Left lung (tissue), 10 donors: Measurements from ENCODE around the gene GPX7. TPM values are rescaled to one million over a fixed set of nuclear protein-coding genes. Genes with fewer than 3 reads are reported as not detected.

ENCODE experiments used
- ATAC-seq: fragments of 200-7000 bp; cut with Tn5 transposase; one replicate; pipeline ENCODE4 v1.9.1; 2020; ENCODE audit warnings: moderate library complexity
- DNase-seq, 4 donors: peaks; one replicate each; pipeline ENCODE4 v3.0.0-alpha.2; 2013 to 2020
- H3K27ac ChIP-seq, 2 donors: fragments of 200-600 bp; sonication (generic) in 1 of 2; one replicate each; pipeline versions ENCODE4 v1.5.0 to v1.8.0; 2020 to 2021
- H3K27me3 ChIP-seq, 2 donors: fragments of 200-600 bp; sonication (generic) in 1 of 2; one replicate each; pipeline versions ENCODE4 v1.5.0 to v1.8.0; 2020 to 2021
- H3K36me3 ChIP-seq, 2 donors: fragments of 200-600 bp; sonication (generic) in 1 of 2; one replicate each; pipeline versions ENCODE4 v1.5.0 to v1.8.0; 2020 to 2021
- H3K4me1 ChIP-seq, 2 donors: fragments of 200-600 bp; one replicate each; pipeline ENCODE4 v1.8.0; 2021
- H3K4me3 ChIP-seq, 2 donors: fragments of 200-600 bp; sonication (generic) in 1 of 2; one replicate each; pipeline versions ENCODE4 v1.5.0 to v1.8.0; 2020 to 2021; ENCODE audit warnings: mild to moderate bottlenecking in 1 of 2
- H3K9me3 ChIP-seq, 2 donors: fragments of 200-600 bp; sonication (generic) in 1 of 2; one replicate each; pipeline versions ENCODE4 v1.5.0 to v1.8.0; 2020 to 2021
- intact Hi-C, 2 donors: fragments of 100-400 bp; cut with DNase I; formaldehyde crosslinking; loops; one replicate each; pipeline versions ENCODE4 v1.11.2 to v1.14.2; 2022
- polyA plus RNA-seq, 6 donors: library from polyadenylated mRNA; unstranded; fragments of 120-200 nt; gene quantifications; one replicate each; pipeline ENCODE4 v1.2.1, GENCODE V29; 2013; ENCODE audit not compliant: insufficient read length in 6 of 6
- total RNA-seq, 2 donors: library from RNA; stranded (reverse); fragmentation: NEBNext Ultra II Directional; extraction: Animal tissue kit (Norgen Biotek cat#: 25700); gene quantifications; one replicate each; pipeline ENCODE4 v1.2.1, GENCODE V29; 2021
- TF ChIP-seq, protein P1 (sequence below), 2 donors: fragments of 200-600 bp; sonication (generic) in 1 of 2; IDR thresholded peaks; one replicate each; pipeline versions ENCODE4 v1.5.0 to v1.8.0; 2021; ENCODE audit warnings: antibody characterized with exemption in 2 of 2
- donor health status: DM: no; HTN: yes; CAD: no.
- donor health status: DM: no; HTN: no; CAD: no.

The GPX7 gene
- total and polyA plus RNA-seq, 8 donors = 12.6 to 89.4 (median 75.4) TPM

DNA sequence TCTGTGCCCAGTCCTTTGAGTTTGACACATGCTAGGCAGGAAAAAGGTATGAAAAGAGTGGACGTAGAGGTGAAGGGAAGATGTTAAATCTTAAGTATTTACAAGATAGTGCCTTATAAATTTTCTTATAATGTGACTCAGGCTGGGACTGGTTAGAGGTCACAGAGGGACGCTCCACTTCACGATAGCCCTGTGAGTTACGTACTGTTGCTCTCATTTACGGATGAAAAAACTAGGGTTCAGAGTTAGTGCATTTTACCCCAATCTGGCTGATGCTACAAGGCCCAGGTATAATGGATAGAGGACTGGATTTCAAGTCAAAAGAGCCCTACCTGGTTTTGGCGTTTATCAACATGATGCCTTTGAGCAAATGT lies 47.9 kb upstream of the GPX7 start:
- intact Hi-C loops = no loop called here
- H3K27ac ChIP-seq = no peak overlapping the region
- no peaks in the 10 kb centered on the region for H3K9me3 ChIP-seq
- TF ChIP-seq, protein P1, sequence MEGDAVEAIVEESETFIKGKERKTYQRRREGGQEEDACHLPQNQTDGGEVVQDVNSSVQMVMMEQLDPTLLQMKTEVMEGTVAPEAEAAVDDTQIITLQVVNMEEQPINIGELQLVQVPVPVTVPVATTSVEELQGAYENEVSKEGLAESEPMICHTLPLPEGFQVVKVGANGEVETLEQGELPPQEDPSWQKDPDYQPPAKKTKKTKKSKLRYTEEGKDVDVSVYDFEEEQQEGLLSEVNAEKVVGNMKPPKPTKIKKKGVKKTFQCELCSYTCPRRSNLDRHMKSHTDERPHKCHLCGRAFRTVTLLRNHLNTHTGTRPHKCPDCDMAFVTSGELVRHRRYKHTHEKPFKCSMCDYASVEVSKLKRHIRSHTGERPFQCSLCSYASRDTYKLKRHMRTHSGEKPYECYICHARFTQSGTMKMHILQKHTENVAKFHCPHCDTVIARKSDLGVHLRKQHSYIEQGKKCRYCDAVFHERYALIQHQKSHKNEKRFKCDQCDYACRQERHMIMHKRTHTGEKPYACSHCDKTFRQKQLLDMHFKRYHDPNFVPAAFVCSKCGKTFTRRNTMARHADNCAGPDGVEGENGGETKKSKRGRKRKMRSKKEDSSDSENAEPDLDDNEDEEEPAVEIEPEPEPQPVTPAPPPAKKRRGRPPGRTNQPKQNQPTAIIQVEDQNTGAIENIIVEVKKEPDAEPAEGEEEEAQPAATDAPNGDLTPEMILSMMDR (IDR thresholded peaks at IDR 0.05) = no peak
- H3K36me3 ChIP-seq = no peaks in the 10 kb centered on the region
- no peak for DNase-seq
- no peaks in the 10 kb centered on the region for H3K27me3 ChIP-seq
- peak overlapping the region; percentile 89 to 96 for H3K4me3 ChIP-seq
- H3K4me1 ChIP-seq = peaks cover 5 to 33% of the 10 kb centered on the region in 2 donors
- no peak for ATAC-seq

DNA sequence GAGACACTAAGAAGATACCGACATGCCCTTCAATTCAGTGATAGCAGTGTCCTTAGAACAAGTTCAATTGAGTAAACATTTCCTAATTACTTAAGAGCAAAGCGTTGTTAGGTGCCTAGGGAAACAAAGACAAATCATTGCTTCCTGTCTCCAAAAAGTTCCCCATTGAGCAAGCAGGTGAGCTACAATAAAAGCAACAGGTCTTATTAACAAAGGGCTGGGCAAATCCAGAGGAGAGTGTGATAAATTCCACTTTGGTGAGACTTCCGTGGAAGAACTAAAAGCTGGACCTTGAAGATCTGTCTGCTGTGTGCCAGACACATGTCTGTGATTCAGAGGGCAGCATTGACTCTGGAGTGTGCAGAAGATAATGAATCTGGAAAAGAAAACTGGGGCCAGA lies 47.4 kb upstream of the GPX7 start:
- intact Hi-C loops = no loop called here
- H3K27ac ChIP-seq = no peak overlapping the region

DNA sequence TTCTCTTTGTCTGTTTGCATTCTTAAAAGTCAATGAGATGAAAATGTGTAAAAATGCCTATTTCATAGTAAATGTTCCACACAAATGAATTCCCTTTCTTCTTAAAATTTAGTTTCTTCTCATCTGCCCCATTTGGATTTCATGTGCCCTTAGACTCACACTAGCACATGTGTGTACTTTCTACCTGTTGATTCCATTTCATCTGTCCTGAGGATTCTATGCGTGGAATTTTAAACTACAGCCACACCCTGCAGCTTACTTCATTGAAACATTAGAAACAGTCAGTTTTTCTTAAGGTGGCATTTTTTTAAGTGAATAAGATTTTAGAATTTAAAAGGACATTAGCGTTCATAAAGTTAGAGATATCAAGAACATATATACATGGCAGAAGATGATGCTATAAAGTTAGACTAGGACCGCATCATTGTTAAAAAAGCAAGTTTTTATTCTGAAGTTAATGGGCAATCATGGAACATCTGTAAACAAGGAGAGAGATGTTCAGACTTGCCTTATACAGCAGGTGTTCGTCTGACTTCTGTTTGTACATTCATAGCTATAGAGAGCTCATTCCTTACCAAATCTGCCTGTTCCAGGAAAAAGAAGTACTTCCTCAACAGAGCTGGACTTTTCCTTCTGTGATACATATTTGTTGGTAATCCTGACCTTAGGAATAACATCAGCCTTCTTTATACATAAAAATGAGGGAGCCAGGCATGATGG lies 45.4 kb upstream of the GPX7 start:
- TF ChIP-seq, protein P1 (IDR thresholded peaks at IDR 0.05) = no peak
- DNase-seq (no peak), ATAC-seq (no peak)
- Histone ChIP-seq H3K27ac (no peak overlapping the region), H3K36me3 (no peaks in the 10 kb centered on the region), H3K9me3 (no peaks in the 10 kb centered on the region), H3K4me1 (peaks cover 0 to 18% of the 10 kb centered on the region in 2 donors), H3K27me3 (no peaks in the 10 kb centered on the region), H3K4me3 (no peak overlapping the region)
- intact Hi-C loops = no loop called here

More for the DNA sequence above, 47.4 kb upstream of the GPX7 start:
- peak in 1 of 4 donors; percentile 7 for DNase-seq
- TF ChIP-seq, protein P1 (IDR thresholded peaks at IDR 0.05) = no peak
- Histone ChIP-seq H3K27me3 (no peaks in the 10 kb centered on the region), H3K36me3 (no peaks in the 10 kb centered on the region), H3K9me3 (no peaks in the 10 kb centered on the region), H3K4me3 (no peak overlapping the region), H3K4me1 (peaks cover 5 to 33% of the 10 kb centered on the region in 2 donors)
- ATAC-seq = no peak

DNA sequence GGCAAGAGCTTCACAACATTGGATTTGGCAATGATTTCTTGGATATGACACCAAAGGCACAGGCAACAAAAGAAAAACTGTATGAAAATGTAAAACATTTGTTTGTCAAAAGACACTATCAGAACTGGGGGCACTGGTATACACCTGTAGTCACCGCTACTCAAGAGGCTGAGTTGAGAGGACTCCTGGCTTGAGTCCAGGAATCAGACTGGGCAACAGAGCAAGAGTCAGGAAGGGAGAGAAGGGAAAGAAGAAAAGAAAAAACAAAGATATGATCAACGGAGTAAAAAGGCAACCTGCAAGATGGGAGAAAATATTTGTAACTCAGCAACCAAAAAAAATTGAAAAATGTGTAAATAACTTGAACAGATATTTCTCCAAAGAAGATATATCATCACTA lies 43.2 kb upstream of the GPX7 start:
- H3K4me3 ChIP-seq = no peak overlapping the region
- no peaks in the 10 kb centered on the region for H3K36me3 ChIP-seq
- TF ChIP-seq, protein P1 (IDR thresholded peaks at IDR 0.05) = no peak
- H3K4me1 ChIP-seq = peaks cover 0 to 10% of the 10 kb centered on the region in 2 donors
- H3K27me3 ChIP-seq = no peaks in the 10 kb centered on the region
- ATAC-seq (peak; percentile 56), DNase-seq (peak in 1 of 4 donors; percentile 12)
- H3K27ac ChIP-seq = no peak overlapping the region
- H3K9me3 ChIP-seq = no peaks in the 10 kb centered on the region
- intact Hi-C loops = no loop called here

DNA sequence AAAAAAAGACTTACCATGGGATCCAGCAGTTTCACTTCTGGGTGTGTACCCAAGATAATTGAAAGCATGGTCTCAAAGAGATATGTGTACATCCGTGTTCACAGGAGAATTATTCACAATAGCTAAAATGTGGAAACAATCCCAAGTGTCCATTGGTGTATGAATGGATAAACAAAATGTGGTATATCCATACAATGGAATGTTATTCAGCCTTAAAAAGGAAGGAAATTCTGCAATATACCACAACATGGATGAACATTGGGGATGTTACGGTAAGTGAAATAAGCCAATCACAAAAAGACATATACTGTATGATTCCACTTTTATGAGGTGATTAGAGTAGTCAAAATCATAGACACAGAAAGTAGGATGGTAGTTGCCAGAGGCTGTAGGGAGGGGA lies 42.3 kb upstream of the GPX7 start:
- Histone ChIP-seq H3K4me3 (no peak overlapping the region), H3K27ac (no peak overlapping the region), H3K9me3 (no peaks in the 10 kb centered on the region), H3K27me3 (no peaks in the 10 kb centered on the region), H3K4me1 (peaks cover 0 to under 1% of the 10 kb centered on the region in 2 donors), H3K36me3 (no peaks in the 10 kb centered on the region)
- DNase-seq (no peak), ATAC-seq (no peak)
- TF ChIP-seq, protein P1 (IDR thresholded peaks at IDR 0.05) = no peak
- intact Hi-C loops = no loop called here
